Eye (tissue), 1 donor: ENCODE measurements around the gene GMCL1.
"Not testable (repeated sequence)": the region's sequence is repeated elsewhere in the genome, so short reads cannot be mapped to it uniquely, and the experiment has no call there.

Experiments
- DNase-seq: peaks from one replicate; pipeline ENCODE4 v3.0.0-alpha.2; 2015

Gene GMCL1

GRCh38 chr2:69848186-69848790, 18.8 kb downstream of the GMCL1 start:
- DNase-seq: no peak

- DNase-seq: no peak
Observed at GRCh38 chr2:69858261-69858660, 28.8 kb downstream of the GMCL1 start.

- no peak for DNase-seq
Observed at GRCh38 chr2:69863298-69863697, 33.8 kb downstream of the GMCL1 start.

- no peak for DNase-seq
Observed at GRCh38 chr2:69888451-69888850, 59.0 kb downstream of the GMCL1 start.

GRCh38 chr2:69889302-69889701, 59.8 kb downstream of the GMCL1 start:
- DNase-seq: no peak

GRCh38 chr2:69890881-69891280, 61.4 kb downstream of the GMCL1 start:
- no peak for DNase-seq

GRCh38 chr2:69892838-69893424, 63.5 kb downstream of the GMCL1 start:
- DNase-seq: not testable (repeated sequence)

GRCh38 chr2:69893684-69894551, 64.5 kb downstream of the GMCL1 start, which contains the start of gene SNRNP27:
TSS of gene SNRNP27 (plus strand) at chr2:69893956. CDS start at chr2:69893985, 29 bp downstream.
- DNase-seq: peak; percentile 94

GRCh38 chr2:69894737-69895136, 65.3 kb downstream of the GMCL1 start:
- DNase-seq: not testable (repeated sequence)

GRCh38 chr2:69902213-69902922, 72.9 kb downstream of the GMCL1 start:
- no peak for DNase-seq

GRCh38 chr2:69907216-69907615, 77.8 kb downstream of the GMCL1 start:
- no peak for DNase-seq

GRCh38 chr2:69911985-69912563, 82.6 kb downstream of the GMCL1 start:
- DNase-seq: peak; percentile 78

- peak; percentile 100 for DNase-seq
Observed at GRCh38 chr2:69914164-69914949, 84.9 kb downstream of the GMCL1 start.

GRCh38 chr2:69914950-69915945, 85.8 kb downstream of the GMCL1 start, which contains the start of gene MXD1:
TSS of gene MXD1 (plus strand) at chr2:69915109. CDS start at chr2:69915331, 222 bp downstream.
- DNase-seq: peak; percentile 52

- DNase-seq: no peak
Observed at GRCh38 chr2:69916106-69916505, 86.6 kb downstream of the GMCL1 start.

GRCh38 chr2:69917852-69918251, 88.4 kb downstream of the GMCL1 start:
- no peak for DNase-seq

- no peak for DNase-seq
Observed at GRCh38 chr2:69918401-69918800, 88.9 kb downstream of the GMCL1 start.

- DNase-seq: no peak
Observed at GRCh38 chr2:69923116-69923515, 93.7 kb downstream of the GMCL1 start.

GRCh38 chr2:69926849-69927515, 97.5 kb downstream of the GMCL1 start:
- no peak for DNase-seq
